ENCODE data around the gene ELOVL5. TPM values are rescaled to one million over a fixed set of nuclear protein-coding genes. Genes with fewer than 3 reads are reported as not detected.

ELOVL5 gene
- total and polyA plus RNA-seq, 2 donors (not counting 1 experiment from before 2014, with no cell fraction given): 128 to 144 TPM

- H3K79me2 ChIP-seq (ENCODE audit: control insufficient read depth, insufficient read depth, low read length): no peaks in the 10 kb centered on the region
- peak; percentile 94 for DNase-seq
- Mint-ChIP-seq H3K9me3 (ENCODE audit: insufficient read depth) (peaks cover 1% of the 10 kb centered on the region), H3K27ac (peak overlapping the region; percentile 99), H3K4me1 (peaks cover 51% of the 10 kb centered on the region), H3K4me3 (peak overlapping the region; percentile 88), H3K27me3 (no peaks in the 10 kb centered on the region)
- H3K36me3 ChIP-seq (replicated peaks in 1 of 2; ENCODE audit: control extremely low read depth in 1 of 2, control insufficient read depth in 1 of 2, extremely low read depth in 1 of 2, insufficient read depth in 2 of 2, low read length in 1 of 2): no peaks in the 10 kb centered on the region
- peaks cover 46 to 53% of the 10 kb centered on the region in 2 donors for H3K4me1 ChIP-seq (ENCODE audit: control insufficient read depth in 2 of 2, insufficient read depth in 2 of 2, low read length in 2 of 2)
- H3K27me3 ChIP-seq (replicated peaks in 1 of 4; ENCODE audit: control extremely low read depth in 1 of 4, control insufficient read depth in 3 of 4, insufficient read depth in 4 of 4, low read length in 3 of 4): no peaks in the 10 kb centered on the region
- POLR2A ChIA-PET: interaction anchor here (0.5 to 2.7 kb wide), 9 partner anchors 8 to 868 kb away, joined by 3 to 17 read pairs (median 5); partner anchors contain the start of gene ELOVL5
- TF ChIP-seq CTCF (IDR thresholded peaks at IDR 0.05): no peak
- TF ChIP-seq EZH2 (IDR thresholded peaks at IDR 0.05; ENCODE audit: borderline replicate concordance, insufficient read depth, low read depth, low read length, poor library complexity, severe bottlenecking): no peak
- peak overlapping the region; percentile 90 for H2AFZ ChIP-seq (ENCODE audit: insufficient read depth, low read depth, low read length, poor library complexity, severe bottlenecking)
- peak overlapping the region; percentile 82 for H3K4me2 ChIP-seq (replicated peaks; ENCODE audit: low read depth, low read length, poor library complexity, severe bottlenecking)
- peak overlapping the region; percentile 61 to 81 (median 70) for H3K4me3 ChIP-seq (ENCODE audit: control extremely low read depth in 1 of 5, extremely low read depth in 1 of 5, insufficient read depth in 1 of 5, low read depth in 2 of 5, low read length in 4 of 5)
- no peaks in the 10 kb centered on the region for H4K20me1 ChIP-seq (ENCODE audit: control insufficient read depth, insufficient read depth, low read length, poor library complexity, severe bottlenecking)
- intact Hi-C loops (cut with micrococcal nuclease): loop anchor here (1.0 to 5.0 kb wide), 7 partner anchors 14 to 293 kb away; partner anchors contain the start of gene GCLC
- H3K9me3 ChIP-seq (ENCODE audit: control extremely low read depth in 1 of 3, control insufficient read depth in 2 of 3, insufficient read depth in 1 of 3, low read length in 2 of 3): peaks cover 0 to 7% (median 0%) of the 10 kb centered on the region in 3 donors
- CTCF ChIA-PET: interaction anchor here (0.6 to 2.4 kb wide), 13 partner anchors 11 to 293 kb away, joined by 3 to 14 read pairs (median 4); partner anchors contain the start of gene ELOVL5
- peak; percentile 90 for ATAC-seq (ENCODE audit: low read depth)
- peak overlapping the region; percentile 99 to 100 for H3K27ac ChIP-seq (ENCODE audit: low read length in 2 of 2)
- peak overlapping the region; percentile 88 for H3K9ac ChIP-seq (ENCODE audit: low read length)
- WGBS (ENCODE audit: insufficient coverage): under 1% methylated on average over 70 of the region's 73 CpGs
Observed at GRCh38 chr6:53359095-53359842, 10.5 kb upstream of the ELOVL5 start.
